ENCODE results near the gene DDRGK1.

Gene DDRGK1

GRCh38 chr20:3181270-3181669 lies 23.2 kb downstream of the DDRGK1 start:
- no peak overlapping the region for H3K4me3 ChIP-seq (ENCODE audit: low read depth, low read length, poor library complexity, severe bottlenecking)
- no peaks in the 10 kb centered on the region for H3K79me2 ChIP-seq (ENCODE audit: insufficient read depth, low read length)
- no peaks in the 10 kb centered on the region; the same call in 1 of the 2 replicates for H3K36me3 ChIP-seq (ENCODE audit: insufficient read depth, low read length)
- no peak overlapping the region for H3K9ac ChIP-seq (ENCODE audit: low read length)
- H3K9me3 ChIP-seq (ENCODE audit: low read length): no peaks in the 10 kb centered on the region
- TF ChIP-seq CTCF (IDR thresholded peaks at IDR 0.05; ENCODE audit: low read length) (no peak), EZH2 (IDR thresholded peaks at IDR 0.05; ENCODE audit: borderline replicate concordance, low read length) (no peak)
- no peaks in the 10 kb centered on the region for H4K20me1 ChIP-seq (ENCODE audit: insufficient read depth, low read length)
- H3K9me2 ChIP-seq (ENCODE audit: low read depth, low read length): no peaks in the 10 kb centered on the region
- H3K4me2 ChIP-seq (ENCODE audit: low read length): no peak overlapping the region
- H3K27ac ChIP-seq (ENCODE audit: low read depth, low read length, poor library complexity, severe bottlenecking): no peak overlapping the region
- peaks cover 5% of the 10 kb centered on the region for H3K4me1 ChIP-seq (ENCODE audit: insufficient read depth, low read length, severe bottlenecking)
- no peak overlapping the region for H2AFZ ChIP-seq (ENCODE audit: low read length)
- H3F3A ChIP-seq (ENCODE audit: insufficient read depth, low read length): no peaks in the 10 kb centered on the region
- H3K27me3 ChIP-seq (ENCODE audit: insufficient read depth, low read length): no peaks in the 10 kb centered on the region

GRCh38 chr20:3180319-3180718 lies 24.2 kb downstream of the DDRGK1 start:
- no peaks in the 10 kb centered on the region for H3K79me2 ChIP-seq (ENCODE audit: insufficient read depth, low read length)
- H3K9me3 ChIP-seq (ENCODE audit: low read length): no peaks in the 10 kb centered on the region
- H3K4me2 ChIP-seq (ENCODE audit: low read length): no peak overlapping the region
- no peaks in the 10 kb centered on the region for H3F3A ChIP-seq (ENCODE audit: insufficient read depth, low read length)
- no peaks in the 10 kb centered on the region for H3K27me3 ChIP-seq (ENCODE audit: insufficient read depth, low read length)
- peaks cover 5% of the 10 kb centered on the region for H3K4me1 ChIP-seq (ENCODE audit: insufficient read depth, low read length, severe bottlenecking)
- H2AFZ ChIP-seq (ENCODE audit: low read length): no peak overlapping the region
- H3K9me2 ChIP-seq (ENCODE audit: low read depth, low read length): no peaks in the 10 kb centered on the region
- TF ChIP-seq CTCF (IDR thresholded peaks at IDR 0.05; ENCODE audit: low read length) (no peak), EZH2 (IDR thresholded peaks at IDR 0.05; ENCODE audit: borderline replicate concordance, low read length) (no peak)
- H3K27ac ChIP-seq (ENCODE audit: low read depth, low read length, poor library complexity, severe bottlenecking): no peak overlapping the region
- H3K4me3 ChIP-seq (ENCODE audit: low read depth, low read length, poor library complexity, severe bottlenecking): no peak overlapping the region
- H3K36me3 ChIP-seq (ENCODE audit: insufficient read depth, low read length): no peaks in the 10 kb centered on the region
- H3K9ac ChIP-seq (ENCODE audit: low read length): no peak overlapping the region
- H4K20me1 ChIP-seq (ENCODE audit: insufficient read depth, low read length): no peaks in the 10 kb centered on the region

- no peaks in the 10 kb centered on the region for H3K27me3 ChIP-seq (ENCODE audit: insufficient read depth, low read length)
- H3K27ac ChIP-seq (ENCODE audit: low read depth, low read length, poor library complexity, severe bottlenecking): no peak overlapping the region
- H3K9ac ChIP-seq (ENCODE audit: low read length): no peak overlapping the region
- H3K79me2 ChIP-seq (ENCODE audit: insufficient read depth, low read length): no peaks in the 10 kb centered on the region
- TF ChIP-seq CTCF (IDR thresholded peaks at IDR 0.05; ENCODE audit: low read length): no peak
- no peak for TF ChIP-seq EZH2 (IDR thresholded peaks at IDR 0.05; ENCODE audit: borderline replicate concordance, low read length)
- H3K4me1 ChIP-seq (ENCODE audit: insufficient read depth, low read length, severe bottlenecking): peaks cover 12% of the 10 kb centered on the region
- no peaks in the 10 kb centered on the region for H3K9me3 ChIP-seq (ENCODE audit: low read length)
- no peaks in the 10 kb centered on the region for H3K36me3 ChIP-seq (ENCODE audit: insufficient read depth, low read length)
- no peak overlapping the region for H3K4me3 ChIP-seq (ENCODE audit: low read depth, low read length, poor library complexity, severe bottlenecking)
- H2AFZ ChIP-seq (ENCODE audit: low read length): no peak overlapping the region
- no peaks in the 10 kb centered on the region for H4K20me1 ChIP-seq (ENCODE audit: insufficient read depth, low read length)
- H3K9me2 ChIP-seq (ENCODE audit: low read depth, low read length): no peaks in the 10 kb centered on the region
- no peaks in the 10 kb centered on the region for H3F3A ChIP-seq (ENCODE audit: insufficient read depth, low read length)
- H3K4me2 ChIP-seq (ENCODE audit: low read length): no peak overlapping the region
Measured at GRCh38 chr20:3177746-3178485, 26.6 kb downstream of the DDRGK1 start.

All from OCI-LY1 (cell line).